ENCODE data around the gene CHN1.

Gene CHN1

GRCh38 chr2:174945601-174946260 lies 59.5 kb downstream of the CHN1 start:
- no peak overlapping the region for H3K4me3 ChIP-seq
- H3K27ac ChIP-seq, result no peak overlapping the region

GRCh38 chr2:174939046-174939445 lies 66.1 kb downstream of the CHN1 start:
- H3K27ac ChIP-seq, result no peak overlapping the region
- H3K4me3 ChIP-seq, result no peak overlapping the region

- no peak overlapping the region for H3K4me3 ChIP-seq
- H3K27ac ChIP-seq, result no peak overlapping the region
Measured at GRCh38 chr2:174931724-174932123, 73.5 kb downstream of the CHN1 start.

GRCh38 chr2:174929786-174930185 lies 75.4 kb downstream of the CHN1 start:
- no peak overlapping the region for H3K27ac ChIP-seq
- H3K4me3 ChIP-seq, result no peak overlapping the region

- Histone ChIP-seq H3K4me3 (no peak overlapping the region), H3K27ac (no peak overlapping the region)
Measured at GRCh38 chr2:174925046-174925784, 80.0 kb downstream of the CHN1 start.

- H3K4me3 ChIP-seq, result no peak overlapping the region
- H3K27ac ChIP-seq, result no peak overlapping the region
Measured at GRCh38 chr2:174924061-174924693, 81.0 kb downstream of the CHN1 start.

GRCh38 chr2:174919947-174920595 lies 85.1 kb downstream of the CHN1 start:
- Histone ChIP-seq H3K27ac (no peak overlapping the region), H3K4me3 (no peak overlapping the region)

- Histone ChIP-seq H3K4me3 (no peak overlapping the region), H3K27ac (no peak overlapping the region)
Measured at GRCh38 chr2:174918886-174919526, 86.2 kb downstream of the CHN1 start.

- Histone ChIP-seq H3K4me3 (no peak overlapping the region), H3K27ac (no peak overlapping the region)
Measured at GRCh38 chr2:174916270-174916930, 88.8 kb downstream of the CHN1 start.

- no peak overlapping the region for H3K27ac ChIP-seq
- H3K4me3 ChIP-seq, result no peak overlapping the region
Measured at GRCh38 chr2:174914853-174915760, 90.1 kb downstream of the CHN1 start.

- Histone ChIP-seq H3K27ac (no peak overlapping the region), H3K4me3 (no peak overlapping the region)
Measured at GRCh38 chr2:174908284-174908683, 96.9 kb downstream of the CHN1 start.

DNA sequence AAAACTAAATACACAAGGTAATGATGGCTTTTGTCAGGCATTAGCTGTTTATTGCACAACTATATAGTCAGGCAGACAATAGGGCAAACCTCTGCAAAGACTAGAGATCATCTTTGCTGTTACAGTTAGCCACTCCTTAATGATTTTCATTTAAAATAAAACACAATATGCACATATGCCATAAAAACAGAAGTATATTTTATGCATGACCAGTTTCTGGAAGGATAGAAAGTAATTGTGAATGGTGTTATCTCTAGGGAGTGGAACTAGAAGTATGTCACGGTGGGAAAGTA lies 102.0 kb downstream of the CHN1 start:
- no peak overlapping the region for H3K4me3 ChIP-seq
- H3K27ac ChIP-seq, result no peak overlapping the region

DNA sequence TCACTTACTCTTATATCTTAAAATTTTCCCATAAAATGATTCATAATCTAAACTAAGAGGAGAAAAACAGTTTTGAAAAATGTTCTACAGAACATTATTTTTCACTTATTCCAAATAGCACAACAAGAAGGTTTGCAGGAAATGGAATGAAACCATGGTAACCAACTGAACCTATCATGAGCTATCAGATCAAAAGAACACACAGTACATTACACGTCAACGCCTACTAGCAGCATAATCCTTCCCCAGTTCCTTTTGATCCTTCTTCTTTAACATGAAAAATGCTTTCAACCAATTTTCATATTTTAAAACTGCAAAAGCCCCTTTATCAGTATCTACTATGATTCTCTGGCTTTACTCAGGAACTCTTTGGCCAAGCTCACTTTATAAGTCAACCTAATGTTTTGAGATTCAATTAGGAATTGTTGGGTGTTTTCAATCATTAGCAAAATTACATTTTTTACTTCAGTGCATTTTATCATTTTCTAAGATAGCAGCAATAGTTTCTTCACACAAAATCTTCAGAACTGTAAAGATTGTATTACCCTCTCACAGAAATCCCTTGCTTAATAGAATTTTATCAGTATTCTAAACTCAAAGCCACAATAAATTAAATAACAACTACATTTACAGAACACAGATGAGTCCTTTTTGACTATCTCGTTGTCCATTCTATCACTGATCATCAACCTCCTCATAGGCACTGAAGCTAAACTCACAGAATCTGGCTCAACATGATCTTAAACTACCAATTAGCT lies 102.5 kb downstream of the CHN1 start:
- H3K27ac ChIP-seq, result no peak overlapping the region

GRCh38 chr2:174901075-174901474 lies 104.1 kb downstream of the CHN1 start:
- Histone ChIP-seq H3K4me3 (no peak overlapping the region), H3K27ac (peak overlapping the region in 7 of 21 experiments; percentile 7 to 71 (median 48))

More for the DNA sequence above, 102.5 kb downstream of the CHN1 start:
- H3K4me3 ChIP-seq, result no peak overlapping the region

GRCh38 chr2:174897286-174897685 lies 107.9 kb downstream of the CHN1 start:
- H3K27ac ChIP-seq, result no peak overlapping the region
- H3K4me3 ChIP-seq, result no peak overlapping the region

DNA sequence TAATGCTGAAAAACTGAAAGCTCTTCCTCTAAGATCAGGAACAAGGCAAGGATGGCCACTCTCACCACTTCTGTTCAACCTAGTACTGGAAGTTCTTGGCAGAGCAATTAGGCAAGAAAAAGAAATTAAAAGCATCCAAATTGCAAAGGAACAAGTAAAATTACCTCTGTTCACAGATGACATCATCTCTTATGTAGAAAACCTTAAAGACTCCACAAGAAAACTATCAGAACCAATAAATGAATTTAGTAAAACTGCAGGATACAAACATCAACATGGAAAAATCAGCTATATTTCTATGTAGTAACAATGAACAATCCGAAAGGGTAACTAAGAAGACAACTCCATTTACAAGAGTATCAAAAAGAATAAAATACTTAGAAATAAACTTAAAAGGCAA lies 112.2 kb downstream of the CHN1 start:
- Histone ChIP-seq H3K27ac (no peak overlapping the region), H3K4me3 (no peak overlapping the region)

DNA sequence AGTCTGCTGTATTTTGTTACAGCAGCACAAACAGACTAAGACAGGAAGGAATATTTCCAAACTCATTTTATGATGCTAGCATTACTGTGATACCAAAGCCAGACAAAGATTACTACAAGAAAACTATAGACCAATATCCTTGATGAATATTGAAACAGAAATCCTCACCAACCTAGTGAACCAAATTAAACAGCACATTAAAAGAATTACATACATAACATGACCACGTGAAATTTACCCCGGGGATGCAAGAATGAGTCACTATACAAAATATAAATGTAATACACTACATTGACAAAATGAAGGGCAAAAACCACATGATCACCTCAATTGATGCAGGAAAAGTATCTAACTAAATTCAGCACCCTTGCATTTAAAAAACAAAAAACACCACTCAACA lies 112.6 kb downstream of the CHN1 start:
- H3K4me3 ChIP-seq, result no peak overlapping the region
- no peak overlapping the region for H3K27ac ChIP-seq

GRCh38 chr2:174888646-174889271 lies 116.4 kb downstream of the CHN1 start:
- Histone ChIP-seq H3K27ac (no peak overlapping the region), H3K4me3 (no peak overlapping the region)
